CD4-positive, alpha-beta T cell treated with Interleukin-12 subunit alpha and Interleukin-12 subunit beta, for 1 hour (primary cell): ENCODE data around the gene ZRANB1.

ENCODE experiments used
- DNase-seq: peaks from one replicate; pipeline ENCODE4 v3.0.0-alpha.2; 2020

Gene ZRANB1

DNA sequence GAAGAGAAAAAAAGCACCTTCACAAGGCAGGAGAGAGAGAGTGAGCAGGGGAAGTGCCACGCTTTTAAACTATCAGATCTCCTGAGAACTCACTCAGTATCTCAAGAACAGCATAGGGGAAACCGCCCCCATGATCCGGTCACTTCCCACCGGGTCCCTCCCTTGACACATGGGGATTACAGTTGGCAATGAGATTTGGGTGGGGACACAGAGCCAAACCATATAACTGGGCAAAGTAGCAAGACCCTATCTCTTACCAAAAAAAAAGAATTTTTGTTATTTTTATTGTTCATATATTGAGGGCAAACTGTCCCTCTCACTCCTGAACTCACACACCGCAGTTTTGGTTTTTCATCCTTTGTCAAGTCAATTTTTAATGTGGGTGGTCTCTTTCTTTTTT is 18.2 kb upstream of the ZRANB1 start:
- DNase-seq = no peak

GRCh38 chr10:124926548-124926947 is 15.4 kb upstream of the ZRANB1 start:
- no peak for DNase-seq

GRCh38 chr10:124928087-124928486 is 13.8 kb upstream of the ZRANB1 start:
- no peak for DNase-seq

DNA sequence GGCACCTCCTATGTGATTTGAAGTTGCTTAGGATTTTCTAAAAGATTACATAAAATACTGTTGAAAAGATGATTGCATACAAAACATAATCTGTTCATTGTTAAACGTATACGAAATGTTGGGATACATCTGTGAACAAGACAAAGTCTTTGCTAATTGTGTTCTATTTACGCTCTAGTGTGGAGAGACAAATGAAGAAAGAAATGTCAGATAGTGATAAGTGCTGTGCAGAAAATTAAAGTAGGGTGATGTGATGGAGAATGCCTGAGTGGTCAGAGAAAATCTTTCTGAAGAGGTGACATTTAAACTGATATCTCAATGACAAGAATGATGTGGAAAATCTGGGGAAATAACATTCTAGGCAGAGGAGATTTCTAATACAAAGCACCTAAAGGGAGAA is 13.4 kb upstream of the ZRANB1 start:
- DNase-seq = no peak

DNA sequence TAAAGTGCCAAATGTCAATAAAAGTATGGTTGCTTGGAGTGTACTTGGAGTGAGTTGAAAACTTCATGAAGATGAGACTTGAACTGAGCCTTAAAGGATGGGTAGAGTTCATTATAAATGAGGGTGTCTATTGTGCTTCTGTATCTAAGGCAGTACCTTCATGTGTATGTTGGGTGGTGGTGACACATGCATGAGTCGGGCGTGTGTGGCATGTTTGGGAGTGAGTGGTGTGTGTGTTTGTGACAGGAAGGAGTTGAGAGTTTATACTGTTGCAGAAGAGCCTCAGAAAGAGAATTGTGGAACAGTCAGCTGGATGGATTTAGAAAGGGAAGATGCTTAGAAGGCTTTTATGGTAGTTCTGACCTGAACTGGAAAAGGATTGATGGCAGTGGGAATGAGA is 6.0 kb upstream of the ZRANB1 start:
- DNase-seq = no peak

- no peak for DNase-seq
Observed at GRCh38 chr10:124936813-124937212, 5.1 kb upstream of the ZRANB1 start.

DNA sequence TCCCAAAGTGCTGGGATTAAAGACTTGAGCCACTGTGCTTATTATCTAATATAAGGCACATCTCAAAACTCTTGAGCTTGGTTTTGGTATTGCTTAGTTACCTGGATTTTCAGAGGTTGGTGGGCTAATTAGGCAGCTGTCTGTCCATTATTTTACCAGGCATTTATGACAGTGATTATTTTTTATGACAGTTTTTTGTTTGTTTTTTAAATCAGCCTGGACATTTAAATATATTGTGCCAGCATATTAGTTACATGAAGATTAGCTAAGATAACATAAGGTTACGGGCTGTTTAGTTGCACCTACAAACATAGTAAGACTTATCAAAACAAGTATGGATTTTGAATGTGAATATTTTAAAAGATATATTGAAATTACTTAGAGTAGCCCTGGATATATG is 2.6 kb upstream of the ZRANB1 start:
- DNase-seq = no peak

GRCh38 chr10:124942317-124943169 is 620 bp downstream of the ZRANB1 start:
- DNase-seq = no peak

DNA sequence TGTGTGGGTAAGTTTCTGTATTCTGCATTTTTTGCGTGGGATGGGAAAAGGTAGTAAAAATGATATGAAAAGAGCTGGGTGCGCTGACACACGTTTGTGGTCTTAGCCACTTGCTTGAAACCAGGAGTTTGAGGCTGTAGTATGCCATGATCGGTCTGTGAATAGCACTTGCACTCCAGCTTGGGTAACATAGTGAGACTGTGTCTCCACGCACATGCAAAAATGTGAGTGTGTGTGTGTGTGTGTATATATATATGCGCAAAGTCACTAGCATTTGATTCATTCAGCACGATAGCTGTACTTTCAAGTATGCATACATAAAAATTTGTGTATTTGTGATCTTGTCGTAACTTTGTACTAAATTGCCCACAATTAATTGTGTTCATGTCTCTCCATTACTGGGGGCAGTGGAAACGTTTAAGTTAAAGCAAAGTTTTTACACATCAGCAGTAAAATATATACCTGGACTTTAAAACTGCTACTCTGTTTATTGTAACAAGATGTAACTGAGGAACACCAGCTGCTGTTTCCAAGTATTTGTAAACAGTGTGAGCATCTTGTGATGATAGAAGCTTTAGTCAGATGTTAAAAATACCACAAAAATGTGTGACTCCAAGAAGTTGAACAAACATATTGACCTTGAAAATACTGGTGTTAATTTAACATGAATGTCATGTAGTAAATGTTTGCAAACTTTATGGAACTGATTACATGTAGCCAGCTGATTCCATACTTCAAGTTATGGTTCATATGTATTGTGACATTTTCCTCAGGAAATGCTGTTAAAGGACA is 1.6 kb downstream of the ZRANB1 start:
- DNase-seq = no peak

GRCh38 chr10:124944982-124945381 is 3.1 kb downstream of the ZRANB1 start:
- DNase-seq = no peak

- DNase-seq = no peak
Observed at GRCh38 chr10:124946945-124947344, 5.0 kb downstream of the ZRANB1 start.

GRCh38 chr10:124949543-124949942 is 7.6 kb downstream of the ZRANB1 start:
- DNase-seq = no peak

- no peak for DNase-seq
Observed at GRCh38 chr10:124952123-124952522, 10.2 kb downstream of the ZRANB1 start.

GRCh38 chr10:124953421-124953820 is 11.5 kb downstream of the ZRANB1 start:
- no peak for DNase-seq

- DNase-seq = no peak
Observed at GRCh38 chr10:124955243-124955642, 13.3 kb downstream of the ZRANB1 start.

DNA sequence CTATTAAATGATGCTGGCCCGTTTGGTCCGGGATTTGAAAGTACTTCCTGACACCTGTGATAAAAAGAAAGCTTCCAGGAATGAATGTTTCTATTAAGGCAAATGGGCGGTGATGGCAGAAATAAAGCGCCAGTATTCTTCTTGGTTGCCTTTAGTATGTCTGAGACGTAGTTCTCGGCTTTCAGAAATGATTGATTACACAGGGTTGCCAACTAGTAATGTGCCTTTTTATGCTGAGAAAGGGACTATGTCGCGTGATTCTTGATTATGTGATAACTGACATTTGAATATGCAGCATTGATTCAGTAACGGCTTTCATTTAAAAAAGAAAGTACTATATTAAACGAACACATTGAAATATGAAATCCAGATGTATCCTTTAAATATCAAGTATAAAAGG is 13.9 kb downstream of the ZRANB1 start:
- DNase-seq = no peak

DNA sequence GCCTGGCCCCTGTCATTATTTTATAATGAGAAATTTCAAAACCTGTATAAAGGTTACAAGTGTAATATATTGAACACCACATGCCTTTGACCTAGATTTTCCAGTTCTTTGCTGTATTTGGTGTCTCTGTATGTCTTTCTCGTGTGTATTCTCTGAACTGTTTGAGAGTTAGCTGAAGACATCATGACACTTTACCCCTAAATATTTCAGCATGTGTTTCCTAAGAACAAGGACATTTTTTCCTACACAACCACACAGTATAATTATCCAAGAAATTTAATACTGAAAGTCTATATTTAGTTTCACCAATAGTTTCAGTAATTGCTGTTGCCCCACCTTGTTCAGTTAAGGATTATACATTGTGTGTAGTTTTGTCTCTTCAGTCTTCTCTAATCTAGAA is 14.8 kb downstream of the ZRANB1 start:
- DNase-seq = no peak

- DNase-seq = no peak
Observed at GRCh38 chr10:124957404-124957947, 15.6 kb downstream of the ZRANB1 start.

DNA sequence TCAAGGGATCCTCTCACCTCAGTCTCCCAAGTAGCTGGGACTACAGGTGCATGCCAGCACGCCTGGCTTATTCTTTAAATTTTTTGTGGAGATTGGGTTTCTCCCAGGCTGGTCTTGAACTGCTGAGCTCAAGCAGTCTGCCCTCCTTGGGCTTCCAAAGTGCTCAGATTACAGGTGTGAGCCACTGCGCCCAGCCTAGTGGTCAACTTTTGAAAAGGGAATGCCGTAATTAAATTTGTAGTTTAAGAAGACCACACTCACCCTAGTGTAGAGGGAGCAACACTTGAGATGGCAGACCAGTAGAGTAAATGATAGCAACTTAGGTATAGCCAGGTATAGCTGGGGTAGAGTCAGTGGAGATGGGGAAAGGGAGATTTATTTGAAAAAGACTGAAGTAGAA is 17.6 kb downstream of the ZRANB1 start:
- DNase-seq = no peak

DNA sequence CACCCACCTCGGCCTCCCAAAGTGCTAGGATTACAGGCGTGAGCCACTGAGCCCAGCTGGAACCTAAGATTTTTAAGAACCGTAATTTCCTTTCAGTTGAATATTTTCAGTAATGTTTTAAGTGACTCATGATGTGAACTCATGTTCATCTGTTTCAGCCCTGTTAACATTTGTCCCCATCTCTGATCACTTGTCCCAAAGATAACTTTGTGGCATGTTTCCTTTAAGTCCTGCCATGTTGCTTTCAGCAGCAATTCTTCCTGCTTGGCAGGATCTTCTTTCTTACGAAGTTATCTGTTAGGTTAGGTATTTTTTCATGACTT is 19.3 kb downstream of the ZRANB1 start:
- DNase-seq = no peak

- no peak for DNase-seq
Observed at GRCh38 chr10:124962421-124962820, 20.5 kb downstream of the ZRANB1 start.

GRCh38 chr10:124963866-124964720 is 22.2 kb downstream of the ZRANB1 start:
- DNase-seq = no peak

- DNase-seq = no peak
Observed at GRCh38 chr10:124966008-124966407, 24.1 kb downstream of the ZRANB1 start.
